Fibroblast of skin of left quadriceps (primary cell): Measurements from ENCODE around the gene EPHB2.

ENCODE experiments used
- DNase-seq, 2 experiments: peaks; one replicate each; pipeline ENCODE4 v3.0.0-alpha.2; 2013; ENCODE audit warnings: low read depth in 2 of 2

Gene EPHB2

DNA sequence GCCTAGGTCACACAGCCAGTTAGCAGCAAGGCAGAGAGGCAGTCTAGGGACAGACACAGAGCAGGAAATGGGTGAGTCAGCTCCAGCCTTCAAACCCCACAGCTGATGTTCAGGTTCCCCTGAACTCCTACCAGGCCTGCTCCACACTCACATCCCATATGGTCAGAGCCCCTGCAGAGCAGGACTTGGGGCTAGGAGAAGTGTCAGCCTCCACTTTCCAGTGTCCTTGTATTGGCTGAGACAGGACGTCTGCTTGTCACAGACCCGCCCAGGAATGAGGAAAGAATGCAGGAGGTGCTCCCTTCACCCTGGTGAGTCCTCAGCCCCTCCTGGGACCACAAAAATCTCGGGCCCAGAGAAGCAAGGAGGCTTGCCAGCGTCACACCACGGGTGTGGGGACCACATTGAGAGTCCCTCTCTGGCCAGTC is 169.5 kb downstream of the EPHB2 start:
- DNase-seq, result peak in 1 of 2 experiments; percentile 25

DNA sequence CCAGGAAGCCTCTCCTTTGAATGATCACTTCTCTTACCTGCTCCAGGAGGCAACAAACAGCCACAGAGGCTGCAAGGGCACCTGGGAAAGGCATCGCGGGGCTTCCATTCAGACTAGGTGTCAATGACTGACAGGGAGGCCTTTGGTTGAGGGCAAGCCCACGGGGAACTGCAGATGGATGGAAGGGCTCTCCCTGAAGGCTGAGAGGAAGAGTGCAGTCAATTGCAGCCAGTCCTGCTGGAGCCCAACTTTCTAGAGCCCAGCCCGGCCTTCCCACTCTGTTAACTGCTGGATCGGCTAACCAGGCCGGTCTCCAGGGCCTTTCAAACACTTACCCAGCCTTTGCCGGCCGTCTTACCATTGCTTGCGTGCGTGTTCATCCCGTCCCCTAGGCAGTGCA is 172.8 kb downstream of the EPHB2 start:
- DNase-seq, result no peak

DNA sequence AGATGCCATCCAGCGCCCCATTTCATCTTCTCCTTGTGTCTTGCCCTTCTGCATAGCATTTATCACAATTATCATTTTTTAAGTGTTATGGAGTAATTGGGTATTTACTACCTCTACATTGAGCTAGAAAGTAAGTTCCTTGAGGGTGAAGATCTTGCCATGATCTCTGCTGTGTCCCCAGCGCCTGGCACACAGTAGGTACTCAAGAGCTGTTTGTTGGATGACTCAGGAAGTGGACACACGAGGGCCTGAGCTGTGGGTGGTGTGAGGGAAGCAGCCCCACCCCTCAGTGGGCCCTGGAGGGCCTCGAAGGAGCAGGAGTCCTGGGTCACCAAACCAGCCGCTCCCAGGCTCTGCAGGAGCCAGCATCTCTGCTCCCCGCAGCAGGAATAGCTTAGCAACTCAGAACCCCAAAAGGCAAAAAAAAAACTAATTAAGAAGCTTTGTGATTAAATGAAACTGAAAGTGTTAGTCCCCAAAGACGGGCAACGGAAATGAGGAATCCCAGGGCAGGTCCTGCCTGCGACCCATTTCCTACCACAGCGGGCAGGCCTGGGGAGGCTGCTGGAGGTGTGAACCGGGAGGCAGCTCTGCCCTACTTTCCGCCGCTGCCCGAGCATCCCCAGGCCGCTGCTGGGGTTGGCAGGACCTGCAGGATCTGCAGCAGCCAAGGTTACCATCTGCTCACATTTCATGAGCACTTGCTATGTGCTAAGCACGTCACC is 174.3 kb downstream of the EPHB2 start:
- no peak for DNase-seq

DNA sequence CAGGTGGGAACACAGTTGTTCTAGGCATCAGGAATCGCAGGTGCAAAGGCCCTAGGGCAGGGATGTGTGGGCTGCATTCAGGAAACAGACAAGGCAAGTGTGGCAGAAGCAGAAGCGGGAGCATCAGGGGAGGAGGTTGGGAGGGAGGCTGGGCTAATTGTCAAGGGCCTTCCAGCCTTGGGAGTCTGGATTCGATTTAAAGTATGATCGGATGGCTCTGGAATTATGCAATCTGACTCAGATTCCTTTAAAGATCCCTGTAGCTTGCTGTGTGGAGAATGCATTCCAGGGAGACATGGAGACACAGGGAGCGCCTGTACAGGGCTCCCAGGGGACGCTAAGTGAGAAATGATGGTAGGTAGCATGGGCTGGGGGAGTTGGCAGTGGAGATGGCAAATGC is 175.6 kb downstream of the EPHB2 start:
- peak; percentile 91 to 92 for DNase-seq

- DNase-seq, result no peak
These were observed 176.9 kb downstream of the EPHB2 start for GRCh38 chr1:22887491-22887890.

DNA sequence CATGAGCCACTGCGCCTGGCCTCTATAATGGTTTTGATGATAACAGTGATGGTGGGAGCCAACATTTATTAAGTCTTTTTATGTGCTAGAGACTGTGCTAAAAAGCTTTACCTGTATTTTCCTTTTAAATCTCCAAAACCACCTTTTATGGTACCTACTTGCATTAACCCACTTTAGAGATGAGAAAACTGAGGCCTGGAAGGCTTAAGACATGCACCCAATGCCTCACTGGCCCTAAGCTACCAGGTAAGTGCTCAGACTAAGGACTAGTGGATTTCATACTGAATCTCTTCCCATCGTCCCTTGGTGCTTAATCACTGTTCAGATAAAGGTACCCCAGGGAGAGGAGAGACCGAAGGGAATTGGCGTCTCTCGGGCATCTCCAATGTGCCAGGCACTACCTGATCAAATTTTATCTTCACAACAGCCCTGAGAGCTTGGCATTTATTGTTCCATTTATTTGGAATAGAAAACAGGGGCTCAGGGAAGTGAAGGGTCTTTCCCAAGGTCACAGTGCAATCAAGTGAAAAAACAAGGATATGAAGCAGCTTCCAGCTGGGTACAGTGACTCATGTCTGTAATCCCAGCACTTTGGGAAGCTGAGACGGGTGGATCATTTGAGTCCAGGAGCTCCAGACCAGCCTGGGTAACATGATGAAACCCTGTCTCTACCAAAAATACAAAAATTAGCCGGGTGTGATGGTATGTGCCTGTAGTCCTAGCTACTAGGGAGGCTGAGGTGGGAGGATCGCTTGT is 177.9 kb downstream of the EPHB2 start:
- DNase-seq, result no peak

- DNase-seq, result no peak
These were observed 178.7 kb downstream of the EPHB2 start for GRCh38 chr1:22889213-22889827.

- DNase-seq, result no peak
These were observed 182.2 kb downstream of the EPHB2 start for GRCh38 chr1:22892789-22893188.

DNA sequence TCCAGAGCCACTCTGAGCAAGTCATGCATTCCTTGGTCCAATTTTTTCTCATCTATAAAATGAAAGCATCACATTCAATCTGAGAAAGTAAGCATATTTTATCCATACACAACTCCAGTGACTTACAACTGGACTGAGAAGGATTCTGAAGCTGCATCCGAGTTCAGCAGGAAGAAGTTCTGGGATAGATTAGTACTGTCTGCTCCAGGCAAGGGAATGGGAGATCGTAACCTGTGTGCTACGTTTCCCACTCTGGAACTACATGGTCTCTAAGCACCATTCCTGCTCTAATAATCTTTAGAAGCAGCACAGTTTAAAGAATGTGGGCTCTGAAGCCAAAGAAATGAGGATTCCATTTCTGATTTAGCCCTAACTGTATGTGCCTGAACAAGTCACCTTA is 182.7 kb downstream of the EPHB2 start:
- no peak for DNase-seq

DNA sequence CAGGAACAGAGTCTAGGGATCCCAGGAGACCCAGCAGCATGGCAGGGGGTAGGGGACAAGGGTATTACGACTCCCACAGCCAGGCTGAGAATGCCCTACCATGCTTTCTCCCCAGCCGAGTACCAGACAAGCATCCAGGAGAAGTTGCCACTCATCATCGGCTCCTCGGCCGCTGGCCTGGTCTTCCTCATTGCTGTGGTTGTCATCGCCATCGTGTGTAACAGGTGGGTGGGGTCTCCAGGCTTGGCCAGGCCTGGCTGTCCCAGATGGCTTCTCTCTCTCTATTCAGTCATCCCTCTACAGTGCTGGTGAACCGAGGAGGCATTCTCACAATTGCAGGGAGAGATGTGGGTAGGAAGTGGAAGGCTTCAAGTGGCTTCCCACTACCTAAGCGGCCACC is 184.7 kb downstream of the EPHB2 start:
- DNase-seq, result no peak

- DNase-seq, result no peak
These were observed 185.5 kb downstream of the EPHB2 start for GRCh38 chr1:22896184-22896583.

DNA sequence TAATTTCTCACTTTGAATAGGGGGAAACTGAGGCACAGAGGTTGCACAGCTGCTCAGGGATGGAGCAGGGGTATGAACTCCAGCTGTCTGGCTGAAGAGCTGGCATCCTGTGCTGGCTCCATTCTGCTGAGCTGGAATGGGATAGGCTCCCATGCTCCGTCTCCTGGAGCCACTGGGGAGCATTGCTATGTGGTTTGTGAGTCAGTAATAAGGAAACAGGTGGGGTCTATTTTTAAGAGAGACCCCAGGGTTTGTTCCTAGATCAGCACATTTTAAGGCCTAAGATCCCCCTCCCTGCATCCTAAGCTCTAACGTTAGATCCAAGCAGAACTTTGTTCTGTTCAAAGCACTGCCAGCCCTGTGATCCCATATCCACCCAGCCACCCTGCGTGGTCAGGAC is 189.8 kb downstream of the EPHB2 start:
- no peak for DNase-seq

GRCh38 chr1:22903113-22903512 is 192.5 kb downstream of the EPHB2 start:
- DNase-seq, result no peak

DNA sequence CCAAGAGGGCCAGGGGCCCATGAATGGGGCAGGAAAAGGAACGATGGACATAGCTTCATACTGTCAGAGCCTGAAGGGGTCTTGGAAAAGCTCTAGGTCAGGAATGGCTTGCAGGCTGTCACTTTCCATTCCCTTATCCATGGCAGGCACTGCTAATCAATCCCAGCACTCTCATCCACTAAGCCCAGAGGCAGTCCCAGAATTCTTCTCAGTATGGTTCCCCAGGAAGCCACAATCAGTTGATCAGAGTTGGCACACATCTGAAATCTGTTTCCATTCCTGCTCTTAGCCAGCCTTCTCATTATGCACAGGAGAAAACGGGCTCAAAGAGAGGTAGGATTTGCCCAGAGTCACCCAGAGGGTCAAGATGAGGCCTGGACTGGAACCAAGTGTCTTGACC is 196.3 kb downstream of the EPHB2 start:
- DNase-seq, result no peak

DNA sequence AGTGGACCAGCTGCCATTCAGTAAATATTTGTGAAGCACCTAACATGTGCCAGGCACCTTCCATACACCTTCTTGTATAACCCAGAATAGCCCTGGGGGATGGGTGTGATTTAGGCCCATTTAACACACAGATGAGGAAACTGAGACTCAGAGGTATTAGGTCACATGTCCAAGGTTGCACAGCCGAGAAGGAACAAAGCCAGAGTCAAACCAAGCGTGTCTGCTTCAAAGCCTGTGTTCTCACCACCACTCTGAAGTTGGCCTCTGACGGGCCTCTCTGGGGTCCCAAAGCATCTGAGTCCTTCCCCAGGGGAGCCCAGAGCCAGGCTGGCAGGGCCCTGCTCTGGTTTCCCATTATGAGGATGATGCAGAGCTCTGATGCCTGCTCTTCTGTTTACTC is 196.9 kb downstream of the EPHB2 start:
- DNase-seq, result no peak

- no peak for DNase-seq
These were observed 198.3 kb downstream of the EPHB2 start for GRCh38 chr1:22908880-22909426.

- no peak for DNase-seq
These were observed 199.6 kb downstream of the EPHB2 start for GRCh38 chr1:22910286-22910685.

- DNase-seq, result no peak
These were observed 200.5 kb downstream of the EPHB2 start for GRCh38 chr1:22910986-22911651.

DNA sequence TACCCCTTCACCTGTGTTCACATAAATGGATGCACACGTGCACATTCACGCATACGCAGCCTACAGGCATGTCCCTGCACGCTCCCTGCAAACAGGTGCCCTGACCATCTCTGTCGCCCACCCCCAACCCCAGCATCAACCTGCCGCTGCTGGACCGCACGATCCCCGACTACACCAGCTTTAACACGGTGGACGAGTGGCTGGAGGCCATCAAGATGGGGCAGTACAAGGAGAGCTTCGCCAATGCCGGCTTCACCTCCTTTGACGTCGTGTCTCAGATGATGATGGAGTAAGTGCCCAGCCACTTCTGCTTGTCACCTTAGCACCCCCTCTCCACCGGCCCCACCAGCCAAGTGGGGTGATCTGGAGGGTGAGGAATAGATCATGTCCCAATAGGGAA is 201.7 kb downstream of the EPHB2 start:
- DNase-seq, result no peak

DNA sequence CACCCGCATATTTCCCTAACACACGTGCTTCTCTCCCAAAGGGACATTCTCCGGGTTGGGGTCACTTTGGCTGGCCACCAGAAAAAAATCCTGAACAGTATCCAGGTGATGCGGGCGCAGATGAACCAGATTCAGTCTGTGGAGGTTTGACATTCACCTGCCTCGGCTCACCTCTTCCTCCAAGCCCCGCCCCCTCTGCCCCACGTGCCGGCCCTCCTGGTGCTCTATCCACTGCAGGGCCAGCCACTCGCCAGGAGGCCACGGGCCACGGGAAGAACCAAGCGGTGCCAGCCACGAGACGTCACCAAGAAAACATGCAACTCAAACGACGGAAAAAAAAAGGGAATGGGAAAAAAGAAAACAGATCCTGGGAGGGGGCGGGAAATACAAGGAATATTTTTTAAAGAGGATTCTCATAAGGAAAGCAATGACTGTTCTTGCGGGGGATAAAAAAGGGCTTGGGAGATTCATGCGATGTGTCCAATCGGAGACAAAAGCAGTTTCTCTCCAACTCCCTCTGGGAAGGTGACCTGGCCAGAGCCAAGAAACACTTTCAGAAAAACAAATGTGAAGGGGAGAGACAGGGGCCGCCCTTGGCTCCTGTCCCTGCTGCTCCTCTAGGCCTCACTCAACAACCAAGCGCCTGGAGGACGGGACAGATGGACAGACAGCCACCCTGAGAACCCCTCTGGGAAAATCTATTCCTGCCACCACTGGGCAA is 202.9 kb downstream of the EPHB2 start:
- no peak for DNase-seq

DNA sequence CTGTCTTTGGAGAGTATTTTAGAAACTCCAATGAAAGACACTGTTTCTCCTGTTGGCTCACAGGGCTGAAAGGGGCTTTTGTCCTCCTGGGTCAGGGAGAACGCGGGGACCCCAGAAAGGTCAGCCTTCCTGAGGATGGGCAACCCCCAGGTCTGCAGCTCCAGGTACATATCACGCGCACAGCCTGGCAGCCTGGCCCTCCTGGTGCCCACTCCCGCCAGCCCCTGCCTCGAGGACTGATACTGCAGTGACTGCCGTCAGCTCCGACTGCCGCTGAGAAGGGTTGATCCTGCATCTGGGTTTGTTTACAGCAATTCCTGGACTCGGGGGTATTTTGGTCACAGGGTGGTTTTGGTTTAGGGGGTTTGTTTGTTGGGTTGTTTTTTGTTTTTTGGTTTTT is 203.5 kb downstream of the EPHB2 start:
- no peak for DNase-seq
